ENCODE results near the gene EPHA6.
"Not testable (repeated sequence)": the region's sequence is repeated elsewhere in the genome, so short reads cannot be mapped to it uniquely, and the experiment has no call there.

EPHA6 gene

DNA sequence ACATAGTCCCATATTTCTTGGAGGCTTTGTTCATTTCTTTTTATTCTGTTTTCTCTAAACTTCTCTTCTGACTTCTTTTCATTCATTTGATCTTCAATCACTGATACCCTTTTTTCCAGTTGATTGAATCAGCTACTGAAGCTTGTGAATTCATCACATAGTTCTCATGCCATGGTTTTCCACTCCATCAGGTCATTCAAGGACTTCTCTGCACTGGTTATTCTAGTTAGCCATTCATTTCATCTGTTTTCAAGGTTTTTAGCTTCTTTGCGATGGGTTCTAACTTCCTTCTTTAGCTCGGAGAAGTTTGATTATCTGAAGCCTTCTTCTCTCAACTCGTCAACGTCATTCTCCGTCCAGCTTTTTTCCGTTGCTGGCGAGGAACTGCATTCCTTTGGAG, 169.3 kb downstream of the EPHA6 start:
- H3K4me3 ChIP-seq (ENCODE audit: low read length); H3K36me3 ChIP-seq (ENCODE audit: control insufficient read depth, insufficient read depth, low read length, severe bottlenecking); H3K27me3 ChIP-seq (replicated peaks; ENCODE audit: control insufficient read depth, insufficient read depth, low read length); H3K9me3 ChIP-seq (ENCODE audit: control insufficient read depth, low read length); H3K4me1 ChIP-seq (ENCODE audit: control insufficient read depth, insufficient read depth, low read length); H3K9ac ChIP-seq (ENCODE audit: low read length); DNase-seq (ENCODE audit: low read depth): not testable (repeated sequence)

DNA sequence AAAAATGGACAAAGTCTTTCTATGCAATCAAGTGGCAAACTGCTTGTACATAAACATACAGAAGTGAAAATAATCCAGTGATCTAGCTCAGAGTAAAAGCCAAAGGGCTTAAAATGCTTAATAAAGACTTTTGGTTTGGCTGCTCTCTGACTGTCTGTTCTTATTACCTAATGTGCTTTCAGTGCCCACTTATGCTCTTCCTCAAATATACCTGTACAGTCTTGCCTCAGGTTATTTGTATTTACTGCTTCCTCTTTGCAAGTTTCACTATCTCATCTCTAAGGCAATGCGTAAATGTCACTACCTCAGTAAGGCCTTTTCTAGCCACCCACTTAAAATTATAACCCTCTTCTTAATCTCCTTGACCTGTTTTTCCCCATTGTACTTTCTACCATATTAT, 171.8 kb downstream of the EPHA6 start:
- Histone ChIP-seq H3K4me3 (ENCODE audit: low read length) (no peak overlapping the region), H3K9ac (ENCODE audit: low read length) (no peak overlapping the region), H3K4me1 (ENCODE audit: control insufficient read depth, insufficient read depth, low read length) (no peaks in the 10 kb centered on the region), H3K36me3 (ENCODE audit: control insufficient read depth, insufficient read depth, low read length, severe bottlenecking) (no peaks in the 10 kb centered on the region), H3K27me3 (replicated peaks; ENCODE audit: control insufficient read depth, insufficient read depth, low read length) (no peaks in the 10 kb centered on the region), H3K9me3 (ENCODE audit: control insufficient read depth, low read length) (no peaks in the 10 kb centered on the region)
- DNase-seq (ENCODE audit: low read depth), result no peak

DNA sequence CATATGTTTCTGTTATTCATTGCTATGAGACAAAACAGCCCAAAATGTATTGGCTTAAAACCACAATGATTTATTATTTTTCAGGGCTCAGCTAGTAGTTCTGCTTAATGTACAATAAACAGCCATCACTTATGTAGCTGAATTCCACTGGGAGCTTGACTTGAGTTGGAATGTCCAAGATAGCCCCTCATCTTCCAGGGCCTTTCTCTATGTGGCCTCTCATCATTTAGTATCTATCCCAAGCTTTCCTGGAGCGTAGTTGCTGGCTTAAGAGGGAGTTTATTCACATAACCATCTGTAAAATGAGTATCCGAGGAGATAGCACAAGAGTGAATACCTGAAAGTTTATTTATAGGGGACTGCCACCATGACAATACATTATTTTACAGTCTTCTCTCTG, 176.8 kb downstream of the EPHA6 start:
- no peaks in the 10 kb centered on the region for H3K4me1 ChIP-seq (ENCODE audit: control insufficient read depth, insufficient read depth, low read length)
- no peak overlapping the region for H3K4me3 ChIP-seq (ENCODE audit: low read length)
- no peak overlapping the region for H3K9ac ChIP-seq (ENCODE audit: low read length)
- DNase-seq (ENCODE audit: low read depth), result no peak
- H3K9me3 ChIP-seq (ENCODE audit: control insufficient read depth, low read length), result no peaks in the 10 kb centered on the region
- H3K36me3 ChIP-seq (ENCODE audit: control insufficient read depth, insufficient read depth, low read length, severe bottlenecking), result no peaks in the 10 kb centered on the region
- no peaks in the 10 kb centered on the region for H3K27me3 ChIP-seq (replicated peaks; ENCODE audit: control insufficient read depth, insufficient read depth, low read length)

DNA sequence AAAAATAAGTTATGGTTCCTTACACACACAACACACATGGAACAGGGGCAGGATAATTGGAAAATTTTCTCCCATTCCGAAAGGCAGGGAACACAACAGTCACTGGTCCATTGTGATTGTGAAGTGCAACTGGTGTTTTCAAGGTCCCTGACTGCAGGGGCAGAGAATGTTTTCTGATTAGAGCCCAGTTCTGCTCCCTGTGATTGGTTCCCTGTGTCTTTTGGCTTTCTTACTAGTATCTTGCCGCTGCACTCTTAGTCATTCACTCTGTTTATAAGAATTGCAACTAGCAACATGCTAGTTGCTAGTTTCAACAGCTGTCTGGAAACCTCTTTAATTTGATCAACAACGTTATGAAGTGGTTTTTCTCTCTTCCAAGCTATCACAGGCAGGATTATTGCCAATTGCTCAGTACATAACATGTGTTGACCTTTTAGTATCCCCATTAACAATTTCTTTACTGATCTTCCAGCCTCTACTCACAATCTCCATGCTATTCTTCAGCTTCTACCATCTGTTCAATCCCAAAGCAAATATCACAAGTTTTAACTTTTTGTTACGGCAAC, 177.5 kb downstream of the EPHA6 start:
- H3K9ac ChIP-seq (ENCODE audit: low read length), result no peak overlapping the region
- H3K27me3 ChIP-seq (replicated peaks; ENCODE audit: control insufficient read depth, insufficient read depth, low read length), result no peaks in the 10 kb centered on the region
- no peak overlapping the region for H3K4me3 ChIP-seq (ENCODE audit: low read length)
- H3K4me1 ChIP-seq (ENCODE audit: control insufficient read depth, insufficient read depth, low read length), result no peaks in the 10 kb centered on the region
- H3K36me3 ChIP-seq (ENCODE audit: control insufficient read depth, insufficient read depth, low read length, severe bottlenecking), result no peaks in the 10 kb centered on the region
- DNase-seq (ENCODE audit: low read depth), result peak; percentile 14
- H3K9me3 ChIP-seq (ENCODE audit: control insufficient read depth, low read length), result no peaks in the 10 kb centered on the region

DNA sequence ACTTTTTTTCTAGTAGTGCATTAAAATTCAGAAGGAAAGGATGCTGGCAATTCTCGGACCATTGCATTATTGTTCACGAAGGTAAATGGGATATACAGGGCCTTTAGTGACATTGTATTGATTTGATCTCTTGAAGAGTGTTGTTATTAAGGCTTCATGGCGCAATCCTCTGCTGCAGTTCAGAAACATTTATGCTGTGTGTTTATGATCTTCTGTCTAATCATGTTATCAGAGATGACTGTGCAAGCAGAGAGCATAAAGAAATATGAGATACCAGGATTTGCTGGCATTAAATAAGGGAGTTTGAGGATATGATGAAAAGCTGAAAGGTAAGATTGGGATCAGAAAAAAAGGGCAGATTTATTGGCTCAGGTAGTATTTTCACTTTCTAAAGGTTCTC, 180.6 kb downstream of the EPHA6 start:
- Histone ChIP-seq H3K4me3 (ENCODE audit: low read length) (no peak overlapping the region), H3K36me3 (ENCODE audit: control insufficient read depth, insufficient read depth, low read length, severe bottlenecking) (no peaks in the 10 kb centered on the region), H3K9ac (ENCODE audit: low read length) (no peak overlapping the region), H3K27me3 (replicated peaks; ENCODE audit: control insufficient read depth, insufficient read depth, low read length) (no peaks in the 10 kb centered on the region), H3K9me3 (ENCODE audit: control insufficient read depth, low read length) (no peaks in the 10 kb centered on the region), H3K4me1 (ENCODE audit: control insufficient read depth, insufficient read depth, low read length) (no peaks in the 10 kb centered on the region)
- DNase-seq (ENCODE audit: low read depth), result peak; percentile 17

DNA sequence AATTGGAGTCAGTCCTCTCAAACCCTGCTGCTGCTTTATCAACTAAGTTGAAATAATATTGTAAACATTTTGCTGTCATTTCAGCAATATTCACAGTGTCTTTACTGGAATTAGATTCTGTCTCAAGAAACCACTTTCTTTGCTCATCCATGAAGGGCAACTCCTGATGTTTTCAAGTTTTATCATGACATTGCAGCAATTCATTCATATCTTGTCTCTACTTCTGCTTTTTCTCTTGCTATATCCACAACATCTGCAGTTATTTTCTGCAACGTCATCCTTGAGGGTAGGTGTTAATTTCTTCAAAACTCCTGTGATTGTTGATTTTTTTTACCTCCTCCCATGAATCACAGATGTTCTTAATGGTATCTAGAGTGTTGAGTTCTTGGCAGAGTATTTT, 181.6 kb downstream of the EPHA6 start:
- Histone ChIP-seq H3K36me3 (ENCODE audit: control insufficient read depth, insufficient read depth, low read length, severe bottlenecking) (no peaks in the 10 kb centered on the region), H3K27me3 (replicated peaks; ENCODE audit: control insufficient read depth, insufficient read depth, low read length) (no peaks in the 10 kb centered on the region), H3K9me3 (ENCODE audit: control insufficient read depth, low read length) (no peaks in the 10 kb centered on the region), H3K9ac (ENCODE audit: low read length) (no peak overlapping the region), H3K4me1 (ENCODE audit: control insufficient read depth, insufficient read depth, low read length) (no peaks in the 10 kb centered on the region), H3K4me3 (ENCODE audit: low read length) (no peak overlapping the region)
- DNase-seq (ENCODE audit: low read depth), result no peak

DNA sequence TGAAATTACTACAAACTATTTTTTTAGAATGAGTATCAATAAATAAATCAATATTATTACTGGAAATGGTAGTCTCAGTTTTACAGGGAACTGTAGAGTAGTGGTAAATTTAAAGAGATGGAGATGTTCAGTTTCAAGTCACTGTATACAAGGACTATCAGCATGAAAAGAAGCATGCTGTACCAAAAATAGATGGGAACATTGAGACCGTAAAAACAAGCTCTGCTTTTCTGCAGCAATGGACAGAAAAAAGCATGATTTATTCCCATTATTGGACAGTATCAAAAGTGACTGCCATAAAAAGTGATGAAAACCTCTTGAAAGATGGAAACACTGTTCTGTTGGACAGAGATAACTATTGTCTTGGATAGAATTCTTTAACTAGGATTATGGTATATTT, 187.2 kb downstream of the EPHA6 start:
- H3K4me3 ChIP-seq (ENCODE audit: low read length), result no peak overlapping the region
- H3K4me1 ChIP-seq (ENCODE audit: control insufficient read depth, insufficient read depth, low read length), result no peaks in the 10 kb centered on the region
- no peaks in the 10 kb centered on the region for H3K9me3 ChIP-seq (ENCODE audit: control insufficient read depth, low read length)
- H3K9ac ChIP-seq (ENCODE audit: low read length), result no peak overlapping the region
- H3K36me3 ChIP-seq (ENCODE audit: control insufficient read depth, insufficient read depth, low read length, severe bottlenecking), result no peaks in the 10 kb centered on the region
- H3K27me3 ChIP-seq (replicated peaks; ENCODE audit: control insufficient read depth, insufficient read depth, low read length), result no peaks in the 10 kb centered on the region
- DNase-seq (ENCODE audit: low read depth), result no peak

DNA sequence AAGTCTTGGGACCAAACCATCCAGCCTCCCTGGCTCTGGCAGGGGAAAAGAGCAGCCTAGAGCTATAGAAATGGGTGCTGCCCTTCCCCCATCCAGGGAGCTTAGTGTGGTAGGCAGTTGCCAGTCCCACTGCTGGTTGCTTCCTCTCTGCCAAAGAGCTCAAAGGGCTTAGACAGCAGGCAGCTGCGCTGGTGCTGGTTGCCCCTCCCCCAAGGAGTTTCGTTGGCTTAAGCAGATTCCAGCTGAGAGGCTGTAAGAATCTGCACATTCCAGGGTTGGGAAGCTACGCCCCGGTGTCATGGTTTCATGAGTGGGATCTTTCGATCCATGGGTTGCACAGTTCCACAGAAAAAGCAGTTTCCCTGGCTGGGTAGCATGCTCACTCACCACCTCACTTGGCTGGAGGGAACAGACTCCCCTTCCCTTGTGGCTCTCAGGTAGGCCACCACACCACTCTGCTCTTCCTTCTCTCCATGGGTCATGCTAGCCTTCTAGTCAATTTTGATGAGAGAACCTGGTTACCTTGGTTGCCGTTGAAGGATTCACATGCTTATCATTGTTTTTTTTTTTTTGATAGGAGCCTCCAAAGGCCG, 195.1 kb downstream of the EPHA6 start:
- H3K27me3 ChIP-seq (replicated peaks; ENCODE audit: control insufficient read depth, insufficient read depth, low read length), result no peaks in the 10 kb centered on the region
- no peaks in the 10 kb centered on the region for H3K4me1 ChIP-seq (ENCODE audit: control insufficient read depth, insufficient read depth, low read length)
- no peaks in the 10 kb centered on the region for H3K36me3 ChIP-seq (ENCODE audit: control insufficient read depth, insufficient read depth, low read length, severe bottlenecking)
- no peak overlapping the region for H3K9ac ChIP-seq (ENCODE audit: low read length)
- H3K4me3 ChIP-seq (ENCODE audit: low read length), result no peak overlapping the region
- no peak for DNase-seq (ENCODE audit: low read depth)
- no peaks in the 10 kb centered on the region for H3K9me3 ChIP-seq (ENCODE audit: control insufficient read depth, low read length)

DNA sequence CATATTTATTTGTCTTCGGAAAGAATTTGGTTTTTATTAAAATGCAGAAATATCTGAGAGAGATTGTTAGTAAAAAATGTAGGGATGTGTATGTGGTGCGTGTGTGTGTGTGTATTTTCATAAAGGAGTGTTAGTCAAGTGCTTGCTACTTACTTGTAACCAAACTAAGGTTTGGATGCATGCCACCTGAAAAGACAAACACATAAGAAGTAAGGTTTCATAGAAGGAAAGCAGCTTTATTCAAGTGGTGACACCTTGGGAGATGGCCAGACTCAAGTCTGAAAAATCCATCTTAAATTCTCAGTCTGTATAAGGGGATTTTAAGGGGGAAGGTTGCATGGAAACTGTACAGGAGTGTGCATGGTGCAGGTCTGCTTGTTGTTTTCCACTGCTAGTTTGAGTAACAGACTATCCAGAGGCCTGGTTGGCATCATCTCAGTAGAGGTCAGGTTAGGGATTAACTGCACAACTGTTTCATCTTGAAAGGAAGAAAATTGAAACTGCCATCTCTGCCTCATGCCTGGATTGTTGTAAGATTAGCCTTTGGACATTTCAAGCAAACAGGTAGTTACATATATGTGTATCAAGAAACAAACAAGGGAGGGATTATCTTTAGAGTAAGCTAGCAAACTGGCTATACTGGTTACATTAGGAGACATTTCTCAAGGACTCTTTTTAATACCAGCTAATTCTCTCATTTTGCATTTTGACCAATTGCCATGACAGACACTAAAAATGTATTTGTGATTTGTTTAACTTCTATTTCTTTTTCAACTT, 196.7 kb downstream of the EPHA6 start:
- H3K9ac ChIP-seq (ENCODE audit: low read length), result no peak overlapping the region
- no peaks in the 10 kb centered on the region for H3K4me1 ChIP-seq (ENCODE audit: control insufficient read depth, insufficient read depth, low read length)
- no peak overlapping the region for H3K4me3 ChIP-seq (ENCODE audit: low read length)
- H3K36me3 ChIP-seq (ENCODE audit: control insufficient read depth, insufficient read depth, low read length, severe bottlenecking), result no peaks in the 10 kb centered on the region
- DNase-seq (ENCODE audit: low read depth), result no peak
- H3K9me3 ChIP-seq (ENCODE audit: control insufficient read depth, low read length), result no peaks in the 10 kb centered on the region
- no peaks in the 10 kb centered on the region for H3K27me3 ChIP-seq (replicated peaks; ENCODE audit: control insufficient read depth, insufficient read depth, low read length)

DNA sequence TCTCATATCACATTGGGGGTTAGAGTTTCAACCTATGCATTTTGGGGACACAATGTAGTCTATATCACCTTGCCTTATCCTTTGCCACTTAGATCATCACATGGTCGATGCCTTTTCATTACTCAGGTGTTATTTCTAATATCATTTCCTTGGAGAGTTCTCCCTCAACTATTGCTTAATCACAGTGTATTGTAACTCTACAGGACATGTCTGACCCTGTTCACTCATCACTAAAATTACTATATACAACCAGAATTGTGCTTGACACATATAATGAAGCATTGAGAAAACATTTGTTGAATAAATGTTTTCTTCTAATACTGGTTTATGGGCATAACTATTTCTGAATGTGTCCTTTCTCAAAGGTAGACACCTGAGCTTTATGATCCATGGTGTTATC, 207.4 kb downstream of the EPHA6 start:
- no peak overlapping the region for H3K4me3 ChIP-seq (ENCODE audit: low read length)
- H3K27me3 ChIP-seq (replicated peaks; ENCODE audit: control insufficient read depth, insufficient read depth, low read length), result no peaks in the 10 kb centered on the region

DNA sequence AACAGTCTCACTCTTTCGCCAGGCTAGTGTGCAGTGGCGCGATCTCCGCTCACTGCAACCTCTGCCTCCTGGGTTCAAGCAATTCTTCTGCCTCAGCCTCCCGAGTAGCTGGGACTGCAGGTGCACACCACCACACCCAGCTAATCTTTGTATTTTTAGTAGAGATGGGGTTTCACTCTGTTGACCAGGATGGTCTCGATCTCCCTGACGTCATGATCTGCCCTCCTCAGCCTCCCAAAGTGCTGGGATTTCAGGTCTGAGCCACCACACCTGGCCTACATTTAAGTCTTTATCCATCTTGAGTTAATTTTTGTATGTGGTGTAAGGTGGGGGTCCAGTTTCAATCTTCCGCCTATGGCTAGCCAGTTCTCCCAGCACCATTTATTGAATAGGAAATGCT, 211.2 kb downstream of the EPHA6 start:
- H3K4me1 ChIP-seq (ENCODE audit: control insufficient read depth, insufficient read depth, low read length); H3K4me3 ChIP-seq (ENCODE audit: low read length); H3K9ac ChIP-seq (ENCODE audit: low read length); DNase-seq (ENCODE audit: low read depth); H3K36me3 ChIP-seq (ENCODE audit: control insufficient read depth, insufficient read depth, low read length, severe bottlenecking); H3K27me3 ChIP-seq (replicated peaks; ENCODE audit: control insufficient read depth, insufficient read depth, low read length); H3K9me3 ChIP-seq (ENCODE audit: control insufficient read depth, low read length): not testable (repeated sequence)

More for the DNA sequence above, 207.4 kb downstream of the EPHA6 start:
- DNase-seq (ENCODE audit: low read depth), result no peak
- Histone ChIP-seq H3K9me3 (ENCODE audit: control insufficient read depth, low read length) (no peaks in the 10 kb centered on the region), H3K9ac (ENCODE audit: low read length) (no peak overlapping the region), H3K36me3 (ENCODE audit: control insufficient read depth, insufficient read depth, low read length, severe bottlenecking) (no peaks in the 10 kb centered on the region), H3K4me1 (ENCODE audit: control insufficient read depth, insufficient read depth, low read length) (no peaks in the 10 kb centered on the region)

Data from adipocyte (in vitro differentiated cells).